K562 (cell line): Measurements from ENCODE around the gene ELP5. TPM values are rescaled to one million over a fixed set of nuclear protein-coding genes. Genes with fewer than 3 reads are reported as not detected.

ENCODE experiments used
- BRCA1 ChIP-seq, 2 experiments: fragments of 450-650 bp in 1 of 2; sonication (generic) in 1 of 2; formaldehyde crosslinking in 1 of 2; IDR thresholded peaks; 2 replicates each; pipeline versions ENCODE4 v1.5.0 to v1.6.1; 2017 to 2020; ENCODE audit warnings: mild to moderate bottlenecking in 1 of 2, missing genetic modification reagents in 1 of 2
- EZH2 ChIP-seq: IDR thresholded peaks from 2 replicates; pipeline ENCODE4 v1.6.1; 2012; ENCODE audit warnings: low read depth, mild to moderate bottlenecking, inconsistent platforms, low read length, borderline replicate concordance
- MGA ChIP-seq: fragments of 450-650 bp; IDR thresholded peaks from 2 replicates; pipeline ENCODE4 v1.6.1; 2016; ENCODE audit warnings: mild to moderate bottlenecking, moderate library complexity
- SAFB ChIP-seq: fragments of 200-400 bp; formaldehyde crosslinking; IDR thresholded peaks from 2 replicates; pipeline ENCODE4 v1.6.1; 2017; ENCODE audit warnings: low read depth, low read length, borderline replicate concordance
- ZNF224 ChIP-seq: sonication (generic); formaldehyde crosslinking; IDR thresholded peaks from 2 replicates; pipeline ENCODE4 v1.8.0; 2022; ENCODE audit warnings: mild to moderate bottlenecking, missing genetic modification reagents
- polyA plus RNA-seq, 8 experiments: library from polyadenylated mRNA; depleted of rRNA in 4 of 8; stranded (reverse) in 5 of 8; unstranded in 3 of 8; fragments of >200 nt; fragmentation: Nextera tagmentation in 2 of 8; fragmentation: Illumina TruSeq in 1 of 8; extraction: Ambion mirVana in 2 of 8; extraction: Trizol in 1 of 8; gene quantifications; 2 replicates each; pipeline versions ENCODE4 v1.2.1 to v1.2.3, GENCODE V29; 2011 to 2014; ENCODE audit warnings: inconsistent platforms in 1 of 8, missing spikeins in 1 of 8
- total RNA-seq, 7 experiments: library from RNA; depleted of rRNA in 6 of 7; stranded (reverse); fragments of >200 nt in 6 of 7; fragmentation: Illumina TruSeq in 2 of 7; extraction: Trizol in 2 of 7; gene quantifications; 2 replicates each; pipeline versions ENCODE4 v1.2.1 to v1.2.3, GENCODE V29; 2011 to 2021; ENCODE audit warnings: low replicate concordance in 1 of 7

The ELP5 gene
- total and polyA plus RNA-seq, 9 of the 15 experiments (the other 6 are each of a cell fraction or from before 2014, with no cell fraction given) = 25.7 to 77.9 (median 52.9) TPM

- TF ChIP-seq MGA = no peak
- no peak for TF ChIP-seq BRCA1 (IDR thresholded peaks at IDR 0.05)
- TF ChIP-seq BRCA1 (CRISPR knock-in tag; IDR thresholded peaks at IDR 0.05) = no peak
- TF ChIP-seq ZNF224 (CRISPR knock-in tag) = no peak
- no peak for TF ChIP-seq SAFB
- TF ChIP-seq EZH2 = no peak
Measured at GRCh38 chr17:7214300-7215135, 37.5 kb upstream of the ELP5 start (continued).
